ENCODE results near the gene YEATS4.

The YEATS4 gene

GRCh38 chr12:69396963-69397362 is 37.4 kb downstream of the YEATS4 start:
- DNase-seq = no peak

GRCh38 chr12:69397978-69398377 is 38.4 kb downstream of the YEATS4 start:
- no peak for DNase-seq

GRCh38 chr12:69401940-69402339 is 42.4 kb downstream of the YEATS4 start:
- no peak for DNase-seq

GRCh38 chr12:69404851-69405565 is 45.5 kb downstream of the YEATS4 start:
- no peak for DNase-seq

- no peak for DNase-seq
These were observed 46.0 kb downstream of the YEATS4 start for GRCh38 chr12:69405566-69405865.

- no peak for DNase-seq
These were observed 46.7 kb downstream of the YEATS4 start for GRCh38 chr12:69406217-69406616.

GRCh38 chr12:69410571-69410970 is 51.0 kb downstream of the YEATS4 start:
- no peak for DNase-seq

GRCh38 chr12:69412655-69413054 is 53.1 kb downstream of the YEATS4 start:
- no peak for DNase-seq

GRCh38 chr12:69415471-69416275 is 56.1 kb downstream of the YEATS4 start:
- DNase-seq = peak; percentile 2

- no peak for DNase-seq
These were observed 57.7 kb downstream of the YEATS4 start for GRCh38 chr12:69417231-69417630.

GRCh38 chr12:69417741-69418167 is 58.2 kb downstream of the YEATS4 start:
- no peak for DNase-seq

- DNase-seq = no peak
These were observed 60.2 kb downstream of the YEATS4 start for GRCh38 chr12:69419701-69420100.

GRCh38 chr12:69421548-69421947 is 62.0 kb downstream of the YEATS4 start:
- no peak for DNase-seq

- DNase-seq = no peak
These were observed 63.7 kb downstream of the YEATS4 start for GRCh38 chr12:69423037-69423905.

GRCh38 chr12:69425417-69425816 is 65.9 kb downstream of the YEATS4 start:
- DNase-seq = no peak

- DNase-seq = peak; percentile 23
These were observed 69.0 kb downstream of the YEATS4 start for GRCh38 chr12:69428351-69429073.

GRCh38 chr12:69430942-69431590 is 71.5 kb downstream of the YEATS4 start:
- no peak for DNase-seq

- DNase-seq = no peak
These were observed 72.2 kb downstream of the YEATS4 start for GRCh38 chr12:69431591-69432222.

- peak; percentile 39 for DNase-seq
These were observed 74.1 kb downstream of the YEATS4 start for GRCh38 chr12:69433653-69434052.

- no peak for DNase-seq
These were observed 76.1 kb downstream of the YEATS4 start for GRCh38 chr12:69435644-69436043.

GRCh38 chr12:69437073-69437472 is 77.5 kb downstream of the YEATS4 start:
- no peak for DNase-seq

- DNase-seq = no peak
These were observed 79.0 kb downstream of the YEATS4 start for GRCh38 chr12:69438539-69438938.

Measured in DMS79 (cell line).